T-helper 1 cell treated with Interleukin-12 subunit alpha and Interleukin-12 subunit beta and Interleukin-4 antibody, amounts not matched to agents 30 μg/mL and 1 μg/mL, for 36 hours (primary cell): Measurements from ENCODE around the gene CZIB.
A peak's percentile ranks its signal among the peaks of the same experiment; 100 is the strongest.

Experiments used
- H3K27ac Mint-ChIP-seq: one replicate; pipeline ENCODE4 v1.8.0; 2021; ENCODE audit warnings: mild to moderate bottlenecking, mixed read lengths
- H3K27me3 Mint-ChIP-seq: one replicate; pipeline ENCODE4 v1.8.0; 2021; ENCODE audit warnings: low read depth, mixed read lengths
- H3K36me3 Mint-ChIP-seq: one replicate; pipeline ENCODE4 v1.8.0; 2021; ENCODE audit warnings: low read depth, mixed read lengths
- H3K4me1 Mint-ChIP-seq: one replicate; pipeline ENCODE4 v1.8.0; 2021; ENCODE audit warnings: low read depth, mixed read lengths
- H3K4me3 Mint-ChIP-seq: one replicate; pipeline ENCODE4 v1.8.0; 2021; ENCODE audit warnings: mild to moderate bottlenecking, moderate library complexity, mixed read lengths
- H3K9me3 Mint-ChIP-seq: one replicate; pipeline ENCODE4 v1.8.0; 2021; ENCODE audit warnings: mixed read lengths

CZIB gene

GRCh38 chr1:53220171-53220961 is at the start of gene CZIB:
Gene CZIB, minus strand, starts transcription at chr1:53220634. Its CDS starts 59 bp downstream, at chr1:53220575.
- peak within 1 kb of the TSS; percentile 90 for H3K4me3 Mint-ChIP-seq
- no peaks in the 10 kb centered on the region for H3K9me3 Mint-ChIP-seq
- peaks cover 7% of the 10 kb centered on the region for H3K36me3 Mint-ChIP-seq
- H3K27ac Mint-ChIP-seq = peak within 1 kb of the TSS; percentile 96
- H3K4me1 Mint-ChIP-seq = peaks cover 24% of the 10 kb centered on the region
- H3K27me3 Mint-ChIP-seq = no peaks in the 10 kb centered on the region

GRCh38 chr1:53270107-53270506 is 49.7 kb upstream of the CZIB start:
- Mint-ChIP-seq H3K27ac (peak overlapping the region; percentile 42), H3K27me3 (no peaks in the 10 kb centered on the region), H3K9me3 (no peaks in the 10 kb centered on the region), H3K4me3 (no peak overlapping the region), H3K36me3 (peaks cover 31% of the 10 kb centered on the region), H3K4me1 (peaks cover 3% of the 10 kb centered on the region)

- Mint-ChIP-seq H3K27ac (no peak overlapping the region), H3K9me3 (no peaks in the 10 kb centered on the region), H3K4me3 (no peak overlapping the region), H3K36me3 (peaks cover 41% of the 10 kb centered on the region), H3K27me3 (no peaks in the 10 kb centered on the region), H3K4me1 (peaks cover 3% of the 10 kb centered on the region)
These were observed 47.3 kb upstream of the CZIB start for GRCh38 chr1:53267761-53268160.

GRCh38 chr1:53266038-53266437 is 45.6 kb upstream of the CZIB start:
- no peaks in the 10 kb centered on the region for H3K9me3 Mint-ChIP-seq
- H3K4me3 Mint-ChIP-seq = no peak overlapping the region
- H3K27ac Mint-ChIP-seq = no peak overlapping the region
- peaks cover 1% of the 10 kb centered on the region for H3K4me1 Mint-ChIP-seq
- H3K27me3 Mint-ChIP-seq = no peaks in the 10 kb centered on the region
- peaks cover 41% of the 10 kb centered on the region for H3K36me3 Mint-ChIP-seq

GRCh38 chr1:53265581-53265980 is 45.1 kb upstream of the CZIB start:
- H3K36me3 Mint-ChIP-seq = peaks cover 45% of the 10 kb centered on the region
- H3K27ac Mint-ChIP-seq = no peak overlapping the region
- H3K4me3 Mint-ChIP-seq = no peak overlapping the region
- no peaks in the 10 kb centered on the region for H3K27me3 Mint-ChIP-seq
- peaks cover 1% of the 10 kb centered on the region for H3K4me1 Mint-ChIP-seq
- H3K9me3 Mint-ChIP-seq = no peaks in the 10 kb centered on the region

- H3K9me3 Mint-ChIP-seq = no peaks in the 10 kb centered on the region
- no peaks in the 10 kb centered on the region for H3K4me1 Mint-ChIP-seq
- H3K36me3 Mint-ChIP-seq = peaks cover 46% of the 10 kb centered on the region
- no peak overlapping the region for H3K27ac Mint-ChIP-seq
- H3K4me3 Mint-ChIP-seq = no peak overlapping the region
- H3K27me3 Mint-ChIP-seq = no peaks in the 10 kb centered on the region
These were observed 43.6 kb upstream of the CZIB start for GRCh38 chr1:53264048-53264447.

- no peaks in the 10 kb centered on the region for H3K27me3 Mint-ChIP-seq
- peaks cover 56% of the 10 kb centered on the region for H3K36me3 Mint-ChIP-seq
- H3K9me3 Mint-ChIP-seq = no peaks in the 10 kb centered on the region
- H3K4me1 Mint-ChIP-seq = no peaks in the 10 kb centered on the region
- no peak overlapping the region for H3K4me3 Mint-ChIP-seq
- no peak overlapping the region for H3K27ac Mint-ChIP-seq
These were observed 41.6 kb upstream of the CZIB start for GRCh38 chr1:53262000-53262399.

GRCh38 chr1:53260631-53261247 is 40.3 kb upstream of the CZIB start:
- H3K27ac Mint-ChIP-seq = no peak overlapping the region
- no peaks in the 10 kb centered on the region for H3K9me3 Mint-ChIP-seq
- H3K27me3 Mint-ChIP-seq = no peaks in the 10 kb centered on the region
- H3K4me1 Mint-ChIP-seq = no peaks in the 10 kb centered on the region
- no peak overlapping the region for H3K4me3 Mint-ChIP-seq
- peaks cover 54% of the 10 kb centered on the region for H3K36me3 Mint-ChIP-seq

- Mint-ChIP-seq H3K9me3 (no peaks in the 10 kb centered on the region), H3K36me3 (peaks cover 50% of the 10 kb centered on the region), H3K4me3 (no peak overlapping the region), H3K27ac (no peak overlapping the region), H3K4me1 (no peaks in the 10 kb centered on the region), H3K27me3 (no peaks in the 10 kb centered on the region)
These were observed 39.5 kb upstream of the CZIB start for GRCh38 chr1:53259932-53260331.

GRCh38 chr1:53258216-53258615 is 37.8 kb upstream of the CZIB start:
- no peak overlapping the region for H3K4me3 Mint-ChIP-seq

GRCh38 chr1:53257454-53258081 is 37.1 kb upstream of the CZIB start:
- no peaks in the 10 kb centered on the region for H3K9me3 Mint-ChIP-seq
- no peak overlapping the region for H3K4me3 Mint-ChIP-seq
- no peaks in the 10 kb centered on the region for H3K27me3 Mint-ChIP-seq
- H3K36me3 Mint-ChIP-seq = peaks cover 52% of the 10 kb centered on the region
- no peaks in the 10 kb centered on the region for H3K4me1 Mint-ChIP-seq
- H3K27ac Mint-ChIP-seq = no peak overlapping the region

More at GRCh38 chr1:53258216-53258615, 37.8 kb upstream of the CZIB start:
- H3K36me3 Mint-ChIP-seq = peaks cover 52% of the 10 kb centered on the region
- H3K27me3 Mint-ChIP-seq = no peaks in the 10 kb centered on the region
- no peaks in the 10 kb centered on the region for H3K9me3 Mint-ChIP-seq
- no peaks in the 10 kb centered on the region for H3K4me1 Mint-ChIP-seq
- H3K27ac Mint-ChIP-seq = no peak overlapping the region

- no peak overlapping the region for H3K4me3 Mint-ChIP-seq
- peaks cover 52% of the 10 kb centered on the region for H3K36me3 Mint-ChIP-seq
- H3K27ac Mint-ChIP-seq = no peak overlapping the region
- H3K27me3 Mint-ChIP-seq = no peaks in the 10 kb centered on the region
- no peaks in the 10 kb centered on the region for H3K9me3 Mint-ChIP-seq
- H3K4me1 Mint-ChIP-seq = no peaks in the 10 kb centered on the region
These were observed 36.3 kb upstream of the CZIB start for GRCh38 chr1:53256511-53257453.

GRCh38 chr1:53255031-53255430 is 34.6 kb upstream of the CZIB start:
- no peak overlapping the region for H3K27ac Mint-ChIP-seq
- H3K36me3 Mint-ChIP-seq = peaks cover 55% of the 10 kb centered on the region
- no peak overlapping the region for H3K4me3 Mint-ChIP-seq
- H3K9me3 Mint-ChIP-seq = no peaks in the 10 kb centered on the region
- no peaks in the 10 kb centered on the region for H3K27me3 Mint-ChIP-seq
- no peaks in the 10 kb centered on the region for H3K4me1 Mint-ChIP-seq

- no peak overlapping the region for H3K27ac Mint-ChIP-seq
- H3K27me3 Mint-ChIP-seq = no peaks in the 10 kb centered on the region
- H3K4me1 Mint-ChIP-seq = no peaks in the 10 kb centered on the region
- no peaks in the 10 kb centered on the region for H3K9me3 Mint-ChIP-seq
- H3K4me3 Mint-ChIP-seq = no peak overlapping the region
- H3K36me3 Mint-ChIP-seq = peaks cover 58% of the 10 kb centered on the region
These were observed 33.7 kb upstream of the CZIB start for GRCh38 chr1:53254011-53254640.
